ENCODE results near the gene APBB2.
A peak's percentile ranks its signal among the peaks of the same experiment; 100 is the strongest.

Gene APBB2

GRCh38 chr4:40960941-40961340 is 253.4 kb downstream of the APBB2 start:
- peak; percentile 12 for DNase-seq

- DNase-seq, result no peak
These were observed 257.1 kb downstream of the APBB2 start for GRCh38 chr4:40957281-40957680.

GRCh38 chr4:40956721-40957255 is 257.6 kb downstream of the APBB2 start:
- DNase-seq, result no peak

GRCh38 chr4:40954088-40954668 is 260.2 kb downstream of the APBB2 start:
- DNase-seq, result no peak

- DNase-seq, result no peak
These were observed 260.9 kb downstream of the APBB2 start for GRCh38 chr4:40953283-40954087.

- DNase-seq, result no peak
These were observed 261.7 kb downstream of the APBB2 start for GRCh38 chr4:40952672-40953071.

GRCh38 chr4:40952217-40952616 is 262.1 kb downstream of the APBB2 start:
- DNase-seq, result no peak

GRCh38 chr4:40951026-40951425 is 263.3 kb downstream of the APBB2 start:
- DNase-seq, result no peak

- DNase-seq, result no peak
These were observed 264.8 kb downstream of the APBB2 start for GRCh38 chr4:40949358-40950100.

GRCh38 chr4:40948014-40948413 is 266.3 kb downstream of the APBB2 start:
- DNase-seq, result no peak

- no peak for DNase-seq
These were observed 267.7 kb downstream of the APBB2 start for GRCh38 chr4:40946652-40947051.

- DNase-seq, result no peak
These were observed 273.6 kb downstream of the APBB2 start for GRCh38 chr4:40940756-40941155.

- no peak for DNase-seq
These were observed 274.0 kb downstream of the APBB2 start for GRCh38 chr4:40940317-40940741.

- DNase-seq, result no peak
These were observed 274.5 kb downstream of the APBB2 start for GRCh38 chr4:40939856-40940255.

GRCh38 chr4:40938337-40938736 is 276.0 kb downstream of the APBB2 start:
- no peak for DNase-seq

GRCh38 chr4:40937140-40937725 is 277.1 kb downstream of the APBB2 start:
- DNase-seq, result no peak

- no peak for DNase-seq
These were observed 279.7 kb downstream of the APBB2 start for GRCh38 chr4:40934676-40935075.

- DNase-seq, result no peak
These were observed 280.9 kb downstream of the APBB2 start for GRCh38 chr4:40933272-40934053.

GRCh38 chr4:40931841-40932240 is 282.5 kb downstream of the APBB2 start:
- DNase-seq, result no peak

- no peak for DNase-seq
These were observed 283.1 kb downstream of the APBB2 start for GRCh38 chr4:40931238-40931637.

- no peak for DNase-seq
These were observed 287.3 kb downstream of the APBB2 start for GRCh38 chr4:40927074-40927473.

- DNase-seq, result no peak
These were observed 289.6 kb downstream of the APBB2 start for GRCh38 chr4:40924793-40925117.

All from EL (cell line).